Caki2 (cell line): Measurements from ENCODE around the gene CEL. TPM values are rescaled to one million over a fixed set of nuclear protein-coding genes. Genes with fewer than 3 reads are reported as not detected.
"Not testable (repeated sequence)": the region's sequence is repeated elsewhere in the genome, so short reads cannot be mapped to it uniquely, and the experiment has no call there.

ENCODE experiments used
- DNase-seq: peaks from one replicate; pipeline ENCODE4 v3.0.0-alpha.2; 2015; ENCODE audit warnings: low read depth
- in situ Hi-C: cut with HindIII; loops from 2 replicates; pipeline ENCODE4 v1.10.0; 2016; ENCODE audit warnings: low sequenced_read_pairs, low pct_unique_long_range_greater_than_20kb, mixed read lengths
- total RNA-seq: library from RNA; depleted of rRNA; stranded (reverse); fragments of >200 nt; shearing (Covaris generic); gene quantifications from 2 replicates; pipeline ENCODE4 v1.2.3, GENCODE V29; 2014; ENCODE audit warnings: low replicate concordance; rRNA removed

Gene CEL
- 0.10 and 0.61 TPM in 2 replicates for total RNA-seq

DNA sequence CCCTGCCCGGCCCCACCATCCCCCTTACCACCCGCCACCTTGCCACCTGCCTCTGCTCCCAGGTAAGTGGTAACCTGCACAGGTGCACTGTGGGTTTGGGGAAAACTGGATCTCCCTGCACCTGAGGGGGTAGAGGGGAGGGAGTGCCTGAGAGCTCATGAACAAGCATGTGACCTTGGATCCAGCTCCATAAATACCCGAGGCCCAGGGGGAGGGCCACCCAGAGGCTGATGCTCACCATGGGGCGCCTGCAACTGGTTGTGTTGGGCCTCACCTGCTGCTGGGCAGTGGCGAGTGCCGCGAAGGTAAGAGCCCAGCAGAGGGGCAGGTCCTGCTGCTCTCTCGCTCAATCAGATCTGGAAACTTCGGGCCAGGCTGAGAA lies at the start of gene CEL:
Gene CEL (plus strand): TSS at position 218 of the 382 bp plus-strand sequence. CDS start 22 bp downstream, at position 240.
- DNase-seq, in situ Hi-C loops: not testable (repeated sequence)

DNA sequence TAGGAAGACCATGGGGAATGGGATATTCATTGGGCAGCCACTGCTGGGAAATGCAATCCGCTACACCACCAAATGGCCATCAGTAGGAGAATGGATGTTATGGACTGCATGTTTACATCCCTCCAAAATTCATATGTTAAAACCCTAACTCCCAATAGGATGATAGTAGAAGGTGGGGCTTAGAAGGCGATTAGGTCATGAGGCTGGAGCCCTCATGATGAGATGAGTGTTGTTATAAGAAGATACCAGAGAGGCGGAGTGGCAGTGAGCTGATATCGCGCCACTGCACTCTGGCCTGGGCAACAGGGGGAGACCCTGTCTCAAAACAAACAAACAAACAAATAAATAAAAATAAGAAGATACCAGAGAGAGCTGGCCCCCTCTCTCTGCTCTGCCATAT lies 47.1 kb upstream of the CEL start:
- in situ Hi-C loops, result no loop called here

DNA sequence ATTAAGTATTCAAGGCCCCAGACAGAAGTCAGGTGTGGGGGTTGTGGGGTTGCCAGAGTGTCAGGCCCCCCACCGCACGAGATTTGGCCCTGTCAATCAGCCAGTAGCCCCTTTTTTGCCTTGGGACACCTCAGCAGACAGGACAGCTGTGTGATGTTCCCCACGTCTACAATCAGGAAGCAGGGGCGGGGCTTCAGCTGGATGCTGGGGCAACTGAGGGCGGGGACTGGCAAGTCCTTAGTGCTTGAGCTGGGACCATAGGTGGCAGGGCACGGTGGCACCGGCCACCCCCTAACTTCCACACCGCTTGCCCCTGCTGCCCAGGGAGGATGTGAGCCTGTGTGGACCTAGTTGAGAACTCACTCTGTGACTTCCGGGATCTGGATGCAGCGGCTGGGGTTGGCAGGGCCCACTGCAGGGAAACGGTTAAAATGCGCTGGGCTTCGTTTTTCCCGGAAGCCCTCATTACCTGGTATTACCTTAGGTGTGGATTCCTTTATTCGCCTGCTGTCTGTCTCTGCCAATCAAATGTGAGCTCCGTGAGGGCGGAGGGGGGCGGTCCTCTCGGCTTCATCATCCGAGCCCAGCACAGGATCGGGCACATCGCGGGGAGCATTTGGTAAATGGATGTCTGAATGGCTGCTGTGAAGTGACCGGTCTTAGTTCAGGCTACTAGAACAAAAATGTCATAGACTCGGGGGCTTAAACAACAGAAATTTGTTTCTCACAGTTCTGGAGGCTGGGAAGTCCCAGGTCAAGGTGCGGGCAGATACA lies 38.5 kb upstream of the CEL start:
- in situ Hi-C loops, result no loop called here
- no peak for DNase-seq

More for the DNA sequence above, 47.1 kb upstream of the CEL start:
- no peak for DNase-seq

DNA sequence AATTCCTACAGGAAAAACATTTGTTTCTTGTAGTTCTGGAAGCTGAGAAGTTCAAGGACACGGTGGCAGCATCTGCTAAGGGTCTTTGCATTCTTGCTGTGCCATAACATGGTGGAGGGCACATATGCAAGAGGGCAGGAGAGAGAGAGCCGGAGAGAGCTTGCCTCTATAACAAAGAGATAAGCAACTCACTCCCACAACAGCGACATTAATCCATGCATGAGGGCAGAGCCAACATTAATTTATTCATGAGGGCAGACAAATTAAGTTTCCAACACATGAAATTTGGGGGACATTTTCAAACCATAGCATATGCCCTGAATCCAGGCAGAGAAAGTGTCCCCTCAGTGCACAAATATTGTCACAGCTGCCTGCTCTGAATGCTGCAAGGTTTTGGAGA lies 35.4 kb upstream of the CEL start:
- in situ Hi-C loops, result no loop called here
- DNase-seq, result no peak

DNA sequence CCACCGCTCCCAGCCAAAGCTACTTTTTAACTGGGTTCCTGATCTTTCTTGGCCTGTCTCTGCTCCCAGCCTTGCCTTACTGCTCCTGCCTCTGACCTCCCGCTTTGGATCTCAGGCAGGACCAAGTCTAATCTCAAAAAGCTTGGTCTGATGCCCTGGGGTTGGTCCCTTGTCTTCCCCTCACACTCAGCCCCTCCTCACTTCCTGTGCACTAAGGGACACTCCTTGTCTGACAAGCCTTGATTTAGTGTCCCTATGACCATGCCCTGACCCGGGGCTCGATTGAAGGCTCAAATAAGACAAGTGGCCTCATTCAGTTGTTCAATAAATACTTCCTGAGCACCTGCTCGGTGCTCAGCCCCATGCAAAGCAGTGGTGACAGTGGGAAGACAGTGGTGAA lies 34.6 kb upstream of the CEL start:
- in situ Hi-C loops, result no loop called here
- DNase-seq, result no peak

DNA sequence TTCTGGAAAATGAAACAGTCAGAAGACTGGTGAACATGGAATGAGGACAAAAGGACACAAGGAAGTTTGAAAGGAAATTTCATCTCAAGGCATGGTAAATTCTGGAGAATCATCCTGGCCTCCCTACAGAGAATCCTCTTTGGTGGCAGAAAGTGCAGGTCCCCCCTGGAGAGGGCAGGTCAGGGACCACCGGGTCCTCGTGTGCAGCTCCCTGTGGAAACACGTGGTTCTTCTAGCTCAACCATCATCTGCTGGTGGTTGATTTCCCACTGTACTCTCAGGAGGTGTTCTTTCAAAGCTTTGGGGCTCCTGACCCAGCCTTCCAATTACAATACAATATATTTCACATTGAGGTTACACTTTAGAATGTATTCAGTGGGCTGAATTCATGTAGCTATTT lies 33.6 kb upstream of the CEL start:
- no peak for DNase-seq
- in situ Hi-C loops, result no loop called here

- in situ Hi-C loops, result no loop called here
Observed at GRCh38 chr9:133029994-133030316, 31.8 kb upstream of the CEL start.

GRCh38 chr9:133030317-133031129 lies 31.3 kb upstream of the CEL start, which contains the start of gene GTF3C5:
Gene GTF3C5, plus strand, starts transcription at chr9:133030997. Its CDS starts 15 bp downstream, at chr9:133031012.
- peak; percentile 99 for DNase-seq
- in situ Hi-C loops, result no loop called here

More at GRCh38 chr9:133029994-133030316, 31.8 kb upstream of the CEL start:
- DNase-seq, result no peak

DNA sequence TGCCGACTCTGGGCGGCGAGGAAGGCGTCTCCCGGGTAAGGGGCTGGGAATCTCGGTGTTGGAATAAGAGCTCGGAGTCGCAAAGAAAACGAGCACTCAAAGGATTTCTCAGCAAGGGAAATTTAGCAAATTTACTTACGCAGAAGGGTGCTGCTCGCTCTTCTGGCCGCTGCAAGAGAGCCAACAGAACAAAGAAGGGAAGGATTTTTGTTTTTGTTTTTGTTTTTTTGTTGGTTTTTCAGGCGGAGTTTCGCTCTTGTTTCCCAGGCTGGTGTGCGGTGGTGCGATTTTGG lies 30.7 kb upstream of the CEL start:
- in situ Hi-C loops, result no loop called here
- DNase-seq, result no peak

GRCh38 chr9:133031496-133031911 lies 30.3 kb upstream of the CEL start:
- DNase-seq, result peak; percentile 86
- in situ Hi-C loops, result no loop called here

DNA sequence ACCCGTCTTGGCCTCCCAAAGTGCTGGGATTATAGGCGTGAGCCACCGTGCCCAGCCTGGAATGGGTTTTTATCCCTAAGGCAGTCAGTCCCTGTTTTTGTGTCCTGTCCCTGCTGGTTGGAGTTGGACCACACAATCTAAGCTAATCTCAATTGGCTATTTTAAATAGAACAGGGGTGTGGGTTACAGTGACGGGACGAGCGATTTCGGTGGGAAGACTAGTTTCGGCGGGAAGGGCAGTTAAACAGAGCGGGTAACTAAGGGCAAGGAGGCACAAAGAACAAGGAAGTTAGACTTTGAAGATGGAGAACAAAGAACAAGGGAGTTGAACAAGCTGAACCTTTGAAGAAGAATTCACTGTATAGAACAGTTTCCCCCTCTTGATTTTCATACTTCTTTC lies 29.6 kb upstream of the CEL start:
- in situ Hi-C loops, result no loop called here
- DNase-seq, result peak; percentile 63

DNA sequence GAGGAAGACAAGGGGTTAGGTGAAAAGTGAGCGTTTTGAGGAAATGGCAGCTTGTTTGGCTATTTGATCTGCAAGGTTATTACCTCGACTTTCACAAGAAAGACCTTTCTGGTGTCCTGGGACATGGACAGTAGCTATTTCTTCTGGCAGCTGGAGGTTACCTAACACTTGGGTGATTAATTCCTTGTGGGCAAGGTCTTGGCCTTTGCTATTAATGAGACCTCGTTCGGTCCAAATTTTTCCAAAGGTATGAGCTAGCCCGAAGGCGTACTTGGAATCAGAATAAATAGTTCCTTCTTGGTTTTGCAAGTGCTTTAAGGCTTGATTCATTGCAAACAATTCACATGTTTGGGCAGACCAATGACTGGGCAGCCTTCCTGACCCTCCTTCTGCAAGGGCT lies 26.1 kb upstream of the CEL start:
- no peak for DNase-seq
- in situ Hi-C loops, result no loop called here

- in situ Hi-C loops, result no loop called here
- DNase-seq, result no peak
Observed at GRCh38 chr9:133037775-133038515, 23.8 kb upstream of the CEL start.

DNA sequence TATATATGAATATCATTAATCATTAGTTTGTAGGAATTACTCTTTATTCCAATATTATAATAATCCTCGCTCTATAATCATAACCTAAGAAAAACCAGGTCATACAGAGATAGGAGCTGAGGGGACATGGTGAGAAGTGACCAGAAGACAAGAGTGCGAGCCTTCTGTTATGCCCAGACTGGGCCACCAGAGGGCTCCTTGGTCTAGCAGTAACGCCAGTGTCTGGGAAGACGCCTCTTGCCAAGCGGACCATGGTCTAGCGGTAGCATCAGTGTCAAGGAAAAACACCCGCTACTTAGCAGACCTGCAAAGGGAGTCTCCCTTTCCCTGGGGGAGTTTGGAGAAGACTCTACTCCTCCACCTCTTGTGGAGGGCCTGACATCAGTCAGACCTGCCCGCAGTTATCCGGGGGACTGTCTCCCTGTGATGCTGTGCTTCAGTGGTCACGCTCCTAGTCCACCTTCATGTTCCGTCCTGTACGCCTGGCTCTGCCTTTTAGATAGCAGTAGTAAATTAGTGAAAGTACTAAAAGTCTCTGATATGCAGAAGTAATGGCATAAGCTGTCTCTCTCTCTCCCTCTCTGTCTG lies 20.8 kb upstream of the CEL start:
- DNase-seq, result peak; percentile 26
- in situ Hi-C loops, result not testable (repeated sequence)

- in situ Hi-C loops, result no loop called here
- no peak for DNase-seq
Observed at GRCh38 chr9:133041958-133042357, 19.8 kb upstream of the CEL start.

DNA sequence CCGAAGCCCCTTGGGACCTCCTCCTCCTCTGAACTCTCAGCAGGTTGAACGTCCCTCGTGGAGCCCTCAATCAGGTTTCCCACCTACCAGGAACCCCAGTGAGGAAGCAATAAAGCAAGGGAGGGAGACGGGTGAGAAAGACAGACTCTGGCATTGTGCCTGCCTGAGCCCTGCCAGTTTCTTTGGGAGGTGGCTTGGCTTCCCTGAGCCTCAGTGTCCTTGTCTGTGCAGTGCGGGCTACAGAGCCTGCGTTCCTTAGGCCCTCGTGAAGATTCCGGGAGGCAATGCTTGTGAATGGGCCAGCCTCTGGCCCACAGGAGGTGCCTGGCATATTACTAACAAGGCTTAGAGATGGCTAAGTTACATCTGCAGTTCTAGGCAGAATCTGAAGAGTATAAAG lies 19.1 kb upstream of the CEL start:
- DNase-seq, result no peak
- in situ Hi-C loops, result no loop called here

GRCh38 chr9:133043449-133044035 lies 18.2 kb upstream of the CEL start:
- no peak for DNase-seq
- in situ Hi-C loops, result no loop called here

GRCh38 chr9:133044125-133044524 lies 17.7 kb upstream of the CEL start:
- DNase-seq, result no peak
- in situ Hi-C loops, result no loop called here
